NCI-H2029 treated with DMSO at 0.1 percent for 48 hours (cell line): ENCODE measurements around the gene GGT1.
"Not testable (repeated sequence)": the region's sequence is repeated elsewhere in the genome, so short reads cannot be mapped to it uniquely, and the experiment has no call there.

Source experiments
- DNase-seq: peaks from one replicate; lab custom pipeline; 2025; lab: John Stamatoyannopoulos, UW

Gene GGT1

DNA sequence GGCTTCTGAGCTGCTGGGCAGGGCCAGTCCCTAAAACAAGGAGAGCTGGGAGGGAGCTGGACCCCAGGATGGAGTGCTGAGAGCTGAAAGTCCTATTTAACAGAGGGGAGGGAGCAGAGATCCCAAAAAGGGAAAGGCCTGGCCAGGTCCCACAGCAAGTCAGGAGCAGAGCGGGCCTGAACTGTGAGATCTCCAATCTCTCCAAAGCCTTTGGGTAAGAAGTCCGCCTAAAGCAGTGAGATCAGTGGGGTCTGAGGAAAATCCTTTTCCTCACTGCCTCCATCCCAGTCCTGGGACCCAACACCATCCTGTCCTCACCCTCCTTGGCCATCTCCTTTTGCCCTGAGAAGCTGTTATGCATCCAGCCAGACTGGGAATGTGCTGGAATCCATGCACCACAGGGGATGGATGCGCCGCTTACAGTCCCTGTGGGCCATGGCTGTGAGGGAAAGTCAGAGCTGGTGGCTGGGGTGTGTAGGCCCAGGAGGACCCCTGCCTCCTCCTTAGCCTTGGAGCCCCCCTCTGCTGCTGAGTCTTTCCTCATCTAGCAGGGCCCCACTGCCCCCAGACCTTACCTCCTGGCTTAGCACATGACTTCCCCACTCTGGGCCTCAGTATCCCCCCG lies 18.7 kb upstream of the GGT1 start:
- no peak for DNase-seq

DNA sequence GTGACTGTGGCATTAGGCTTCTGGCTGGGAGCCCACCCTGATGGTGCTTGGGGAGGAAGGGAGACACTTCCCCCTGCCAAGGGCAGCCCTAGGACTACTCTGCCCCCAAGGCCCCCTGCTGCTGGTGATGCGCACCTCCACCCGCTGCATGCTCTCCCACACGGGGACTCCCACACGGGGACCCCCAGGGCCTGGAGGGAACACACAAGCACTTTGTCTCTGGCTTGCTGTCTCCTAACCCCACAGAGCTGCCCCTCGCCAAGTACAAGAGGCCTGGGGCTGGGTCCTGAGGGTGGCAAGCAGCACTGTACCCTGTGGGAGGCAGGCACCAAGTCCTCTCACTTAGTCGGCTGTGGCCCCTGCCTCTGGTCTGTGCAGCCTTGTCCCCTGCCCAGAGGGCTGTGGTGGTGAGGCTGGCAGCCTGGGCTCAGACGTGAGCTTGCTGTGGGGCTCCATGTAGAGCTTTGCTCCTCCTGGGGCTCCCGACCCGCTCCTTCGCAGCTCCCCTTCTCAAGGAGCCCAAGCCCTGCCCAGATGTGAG lies 18.1 kb upstream of the GGT1 start:
- no peak for DNase-seq

GRCh38 chr22:24585461-24585860 lies 17.5 kb upstream of the GGT1 start:
- no peak for DNase-seq

GRCh38 chr22:24585927-24586546 lies 17.0 kb upstream of the GGT1 start:
- no peak for DNase-seq

- no peak for DNase-seq
Observed at GRCh38 chr22:24587251-24587650, 15.7 kb upstream of the GGT1 start.

- DNase-seq, result no peak
Observed at GRCh38 chr22:24587948-24588347, 15.0 kb upstream of the GGT1 start.

DNA sequence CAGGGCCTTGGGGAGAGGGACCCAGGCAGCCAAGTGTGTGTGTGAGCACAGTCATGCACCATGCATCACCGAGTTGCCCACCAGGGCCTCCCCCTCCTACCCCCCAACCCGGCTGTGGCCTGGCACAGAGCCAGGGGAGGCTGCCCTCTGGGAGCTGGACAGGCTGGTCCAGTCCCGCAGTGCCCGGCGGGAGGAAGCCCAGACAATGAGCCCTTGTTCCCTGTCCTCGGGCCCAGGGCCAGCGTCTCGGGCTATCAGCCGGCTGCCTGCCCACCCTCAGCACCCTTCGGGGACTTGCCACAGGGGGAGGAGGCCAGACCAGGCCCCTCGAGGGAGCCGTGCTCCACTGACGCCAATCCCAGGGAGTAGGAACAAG lies 14.6 kb upstream of the GGT1 start:
- DNase-seq, result no peak

DNA sequence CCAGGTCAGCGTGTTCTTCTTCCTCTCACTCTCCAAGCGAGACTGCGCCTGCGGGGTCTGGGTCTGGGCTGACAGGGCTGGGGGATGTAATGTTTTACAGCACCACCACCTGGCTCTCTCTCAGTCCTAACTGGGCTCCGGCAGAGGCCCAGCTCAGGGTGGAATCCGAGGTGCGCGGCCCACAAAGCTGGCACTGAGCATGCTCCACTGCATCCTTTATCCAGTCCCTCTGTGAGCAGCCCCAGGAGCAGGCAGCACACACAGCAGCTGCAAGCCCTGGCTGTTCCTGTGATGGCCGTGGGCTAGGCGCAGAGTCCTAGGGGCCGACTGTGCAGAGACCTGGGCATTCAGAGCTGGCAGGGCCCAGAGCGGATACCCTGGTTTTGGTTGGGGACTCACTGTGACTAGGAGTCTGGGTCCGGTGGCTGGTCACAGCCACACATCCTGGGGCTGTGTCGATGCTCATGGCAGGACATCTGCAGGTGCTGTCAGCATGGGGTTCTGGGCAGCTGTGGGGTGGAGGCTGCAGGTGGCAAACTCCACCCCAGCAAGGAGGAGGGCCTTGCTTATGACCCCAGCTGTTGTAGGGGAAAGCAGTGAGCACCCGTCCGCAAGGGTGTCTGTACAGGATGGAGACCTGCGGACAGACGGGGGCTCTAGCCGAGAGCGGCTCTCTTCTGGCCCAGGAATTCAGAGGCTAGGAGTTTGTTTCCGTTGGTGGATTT lies 14.1 kb upstream of the GGT1 start:
- no peak for DNase-seq

DNA sequence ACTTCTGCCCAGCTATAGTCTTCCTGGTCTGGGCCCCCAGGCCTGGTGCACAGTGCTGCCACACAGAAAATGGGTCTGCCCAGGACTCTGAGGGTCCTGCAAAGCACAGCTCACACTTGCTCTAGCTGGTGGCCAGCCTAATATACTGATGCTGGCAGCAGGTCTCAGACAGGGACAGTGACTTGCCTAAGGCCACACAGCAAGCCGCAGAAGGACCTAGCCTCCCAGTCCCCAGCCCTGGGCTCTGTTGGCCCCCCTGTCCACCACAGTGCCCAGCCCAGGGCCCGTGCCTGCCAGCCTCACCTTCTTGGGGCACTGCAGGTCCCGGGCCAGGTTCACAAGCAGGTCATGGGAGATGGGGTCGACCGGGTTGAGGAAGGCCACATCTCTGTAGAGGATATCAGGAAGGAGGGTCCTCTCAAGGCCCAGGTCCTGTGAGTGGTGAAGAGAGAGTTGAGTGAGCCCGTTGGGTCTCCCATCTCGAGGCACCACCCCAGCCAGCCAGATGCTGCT lies 13.4 kb upstream of the GGT1 start:
- no peak for DNase-seq

DNA sequence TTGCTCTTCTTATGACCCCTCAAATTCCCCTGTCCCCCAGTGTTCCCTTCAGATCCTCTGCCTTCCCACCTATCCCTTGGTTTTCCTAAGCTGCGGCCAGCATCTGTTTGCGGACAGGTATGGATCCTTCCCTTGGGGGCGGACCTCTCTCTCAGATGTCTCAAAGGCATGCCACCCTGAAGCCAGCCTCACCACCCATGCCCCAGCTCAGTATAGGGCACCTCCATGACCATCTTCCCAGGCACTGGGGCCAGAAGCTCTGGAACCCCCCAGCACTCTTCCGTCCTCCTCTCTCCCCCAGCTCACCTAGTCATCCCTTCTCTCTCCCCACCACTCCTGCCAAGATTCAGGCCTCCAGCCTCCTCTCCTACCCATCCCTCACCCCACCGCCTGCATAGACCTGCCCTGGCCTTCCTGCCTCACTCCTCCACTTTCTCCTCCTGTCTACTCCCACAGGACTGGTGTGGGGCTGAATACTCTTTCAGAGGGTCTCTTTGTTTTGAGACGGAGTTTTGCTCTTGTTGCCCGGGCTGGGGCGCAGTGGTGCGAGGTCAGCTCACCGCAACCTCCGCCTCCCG lies 12.3 kb upstream of the GGT1 start:
- no peak for DNase-seq

GRCh38 chr22:24591286-24591830 lies 11.6 kb upstream of the GGT1 start:
- DNase-seq, result no peak

DNA sequence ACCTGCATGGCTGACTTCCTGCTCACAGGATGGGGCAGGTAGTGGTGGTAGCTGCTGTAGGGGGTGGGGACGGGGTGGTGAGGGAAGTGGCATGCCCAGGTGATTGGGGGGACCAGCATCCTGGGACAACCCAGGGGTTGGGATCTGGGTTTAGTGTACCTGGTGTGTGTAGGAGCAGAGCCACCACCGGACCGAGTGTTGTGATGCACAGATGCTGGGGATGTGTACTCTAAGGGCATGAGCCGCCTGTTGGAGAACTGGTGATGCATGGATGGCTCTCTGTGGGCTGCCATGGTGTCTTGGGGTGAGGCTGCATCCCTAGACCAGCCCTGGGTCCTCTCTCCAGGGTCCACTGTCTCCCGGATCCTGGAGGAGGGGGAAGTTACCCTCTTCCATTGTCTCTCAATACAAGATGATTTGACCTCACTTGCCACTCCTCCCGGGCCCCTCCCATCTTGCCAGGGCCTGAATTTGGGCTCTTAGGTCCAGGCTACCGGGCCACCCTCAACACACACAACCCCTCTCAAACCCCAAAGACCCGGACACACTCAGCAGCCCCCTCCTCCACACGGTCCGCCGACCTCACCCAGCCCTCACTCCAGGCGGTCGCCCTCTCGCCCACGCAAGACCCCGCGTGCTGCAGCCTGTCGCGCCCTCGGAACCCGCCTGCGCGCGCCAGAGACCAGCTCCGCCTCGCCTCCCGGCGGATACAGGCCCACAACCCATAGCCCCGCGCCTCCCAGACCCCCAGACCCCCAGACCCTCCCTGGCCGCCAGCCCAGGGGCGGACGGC lies 10.7 kb upstream of the GGT1 start:
- no peak for DNase-seq

- DNase-seq, result no peak
Observed at GRCh38 chr22:24592851-24593558, 10.0 kb upstream of the GGT1 start, which contains the start of gene LRRC75B. LRRC75B (minus strand) TSS chr22:24593073; CDS start chr22:24593039, 34 bp downstream.

GRCh38 chr22:24593559-24593835 lies 9.5 kb upstream of the GGT1 start:
- not testable (repeated sequence) for DNase-seq

- DNase-seq, result no peak
Observed at GRCh38 chr22:24593836-24594568, 9.0 kb upstream of the GGT1 start.

GRCh38 chr22:24594569-24595120 lies 8.3 kb upstream of the GGT1 start:
- DNase-seq, result no peak

DNA sequence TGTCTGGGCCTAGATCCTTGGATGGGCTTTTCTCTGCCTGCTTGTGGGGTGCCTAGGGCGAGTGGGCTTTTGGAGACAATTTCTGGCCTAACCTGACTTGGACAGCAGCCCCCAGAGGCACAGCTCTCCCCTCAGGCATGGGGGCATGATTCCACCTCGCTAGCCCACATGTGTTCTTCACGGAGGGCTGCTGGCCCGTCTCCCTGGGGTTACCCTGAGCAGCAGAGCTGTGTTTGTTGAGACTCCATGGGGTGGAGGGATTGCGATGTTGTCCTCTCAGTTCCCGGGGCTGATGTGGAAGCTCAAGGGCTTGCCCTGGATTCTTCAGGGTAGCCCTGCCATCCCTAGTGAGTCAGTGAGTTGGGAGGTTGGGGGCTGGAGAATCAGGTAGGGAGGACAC lies 7.8 kb upstream of the GGT1 start:
- DNase-seq, result no peak

- no peak for DNase-seq
Observed at GRCh38 chr22:24595863-24596262, 7.1 kb upstream of the GGT1 start.

DNA sequence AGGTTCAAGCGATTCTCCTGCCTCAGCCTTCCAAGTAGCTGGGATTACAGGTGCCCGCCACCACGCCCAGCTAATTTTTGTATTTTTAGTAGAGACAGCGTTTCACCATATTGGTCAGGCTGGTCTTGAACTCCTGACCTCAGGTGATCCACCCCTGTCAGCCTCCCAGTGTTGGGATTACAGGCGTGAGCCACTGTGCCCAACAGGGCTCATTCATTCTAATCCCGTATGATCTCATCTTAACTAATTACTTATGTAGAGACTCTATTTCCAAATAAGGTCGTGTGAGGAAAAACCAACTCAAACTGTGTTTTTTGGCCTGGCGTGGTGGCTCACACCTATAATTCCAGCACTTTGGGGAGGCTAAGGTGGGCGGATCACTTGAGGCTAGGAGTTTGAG lies 5.9 kb upstream of the GGT1 start:
- DNase-seq, result not testable (repeated sequence)

GRCh38 chr22:24599514-24599913 lies 3.5 kb upstream of the GGT1 start:
- DNase-seq, result no peak
